IMR-90 (cell line): Measurements from ENCODE around the gene ARFIP1. TPM values are rescaled to one million over a fixed set of nuclear protein-coding genes. Genes with fewer than 3 reads are reported as not detected.

Experiments
- ATAC-seq: fragments of 200-7000 bp; cut with Tn5 transposase; 2 replicates; pipeline ENCODE4 v1.9.1; 2020; ENCODE audit warnings: low read depth, mild to moderate bottlenecking, moderate library complexity
- BruUV-seq: library from RNA; stranded (reverse); fragments of 400-500 nt; replicated peaks from 2 replicates; lab custom pipeline; 2021; lab: Mats Ljungman, UMichigan
- CTCF ChIA-PET: fragments of 300-600 bp; formaldehyde crosslinking; extraction: SDS; loops from one replicate; lab custom pipeline; 2021; ENCODE audit warnings: antibody characterized with exemption; lab: Yijun Ruan, JAX
- POLR2A ChIA-PET: fragments of 300-600 bp; sonication (Branson Sonifier 250); formaldehyde crosslinking; loops from one replicate; lab custom pipeline; 2022; ENCODE audit warnings: antibody characterized with exemption; ENCODE audit not compliant: unreplicated experiment; lab: Charles Lee
- DNase-seq: peaks from one replicate; pipeline ENCODE4 v3.0.0; 2013
- H2AFZ ChIP-seq: replicated peaks from 2 replicates; pipeline ENCODE3; 2013; ENCODE audit warnings: low read length, mild to moderate bottlenecking; ENCODE audit not compliant: poor library complexity
- H2AK5ac ChIP-seq: 2 replicates; pipeline ENCODE4 v1.6.1; 2013; ENCODE audit warnings: low read depth, low read length, inconsistent platforms
- H2AK9ac ChIP-seq: replicated peaks from 2 replicates; pipeline ENCODE3; 2013; ENCODE audit warnings: mild to moderate bottlenecking, low read depth, low read length, moderate library complexity; ENCODE audit not compliant: poor library complexity
- H2BK120ac ChIP-seq: 2 replicates; pipeline ENCODE4 v1.6.1; 2013; ENCODE audit warnings: low read depth, low read length, inconsistent platforms
- H2BK15ac ChIP-seq: 3 replicates; pipeline ENCODE4 v1.6.1; 2013; ENCODE audit warnings: low read depth, low read length, inconsistent platforms
- H2BK20ac ChIP-seq: 2 replicates; pipeline ENCODE4 v1.6.1; 2013; ENCODE audit warnings: low read depth, mild to moderate bottlenecking, inconsistent platforms, low read length, moderate library complexity
- H2BK5ac ChIP-seq: 2 replicates; pipeline ENCODE4 v1.6.1; 2013; ENCODE audit warnings: mild to moderate bottlenecking, low read depth, low read length, inconsistent platforms; ENCODE audit not compliant: poor library complexity, severe bottlenecking
- H3K14ac ChIP-seq: replicated peaks from 2 replicates; pipeline ENCODE4 v1.6.1; 2013; ENCODE audit warnings: low read depth, low read length, inconsistent platforms
- H3K18ac ChIP-seq: 2 replicates; pipeline ENCODE4 v1.6.1; 2013; ENCODE audit warnings: low read depth, low read length, control low read depth
- H3K23ac ChIP-seq: 2 replicates; pipeline ENCODE4 v1.6.1; 2013; ENCODE audit warnings: low read depth, low read length, inconsistent platforms
- H3K27ac ChIP-seq: 2 replicates; pipeline ENCODE4 v1.5.1; 2013; ENCODE audit warnings: mild to moderate bottlenecking, control low read depth, low read length; ENCODE audit not compliant: insufficient read depth
- H3K27me3 ChIP-seq: 2 replicates; pipeline ENCODE4 v1.6.1; 2013; ENCODE audit warnings: low read length; ENCODE audit not compliant: control insufficient read depth, insufficient read depth
- H3K36me3 ChIP-seq: 2 replicates; pipeline ENCODE4 v1.6.1; 2013; ENCODE audit warnings: low read length, mixed read lengths; ENCODE audit not compliant: control insufficient read depth, insufficient read depth
- H3K4ac ChIP-seq: 2 replicates; pipeline ENCODE4 v1.6.1; 2013; ENCODE audit warnings: low read depth, low read length, inconsistent platforms
- H3K4me1 ChIP-seq: 2 replicates; pipeline ENCODE4 v1.6.1; 2013; ENCODE audit warnings: low read length, mixed read lengths; ENCODE audit not compliant: control insufficient read depth, insufficient read depth
- H3K4me2 ChIP-seq: 2 replicates; pipeline ENCODE4 v1.6.1; 2013; ENCODE audit warnings: low read depth, mild to moderate bottlenecking, control low read depth, low read length, moderate library complexity
- H3K4me3 ChIP-seq: 2 replicates; pipeline ENCODE4 v1.5.1; 2013; ENCODE audit warnings: low read depth, mild to moderate bottlenecking, control low read depth, low read length, moderate library complexity; ENCODE audit not compliant: insufficient read depth
- H3K56ac ChIP-seq: 2 replicates; pipeline ENCODE4 v1.6.1; 2013; ENCODE audit warnings: low read length, inconsistent platforms; ENCODE audit not compliant: insufficient read depth; ENCODE audit errors: extremely low read depth
- H3K79me1 ChIP-seq, 2 experiments: 2 replicates each; pipeline ENCODE4 v1.6.1; 2013; ENCODE audit warnings: low read length in 2 of 2, inconsistent platforms in 1 of 2, low read depth in 1 of 2
- H3K9ac ChIP-seq: 2 replicates; pipeline ENCODE4 v1.6.1; 2013; ENCODE audit warnings: low read depth, low read length, control low read depth
- H3K9me1 ChIP-seq: 2 replicates; pipeline ENCODE4 v1.6.1; 2013; ENCODE audit warnings: low read length, inconsistent platforms; ENCODE audit not compliant: insufficient read depth
- H3K9me3 ChIP-seq: 2 replicates; pipeline ENCODE4 v1.6.1; 2013; ENCODE audit warnings: low read length; ENCODE audit not compliant: control insufficient read depth, insufficient read depth
- H4K20me1 ChIP-seq: 2 replicates; pipeline ENCODE4 v1.6.1; 2013; ENCODE audit warnings: low read length, inconsistent platforms; ENCODE audit not compliant: insufficient read depth
- H4K5ac ChIP-seq: 2 replicates; pipeline ENCODE4 v1.6.1; 2013; ENCODE audit warnings: mild to moderate bottlenecking, low read depth, low read length, control low read depth
- H4K8ac ChIP-seq, 2 experiments: 2 replicates each; pipeline ENCODE4 v1.6.1; 2013; ENCODE audit warnings: low read depth in 2 of 2, low read length in 2 of 2, control low read depth in 1 of 2, inconsistent platforms in 1 of 2
- H4K91ac ChIP-seq: 2 replicates; pipeline ENCODE4 v1.6.1; 2013; ENCODE audit warnings: low read depth, low read length, inconsistent platforms; ENCODE audit not compliant: insufficient read depth
- BHLHE40 ChIP-seq: fragments of 150-350 bp; IDR thresholded peaks from 2 replicates; pipeline ENCODE4 v1.6.1; 2016; ENCODE audit warnings: mild to moderate bottlenecking, low read depth, low read length
- CEBPB ChIP-seq: IDR thresholded peaks from 2 replicates; pipeline ENCODE4 v1.6.1; 2012; ENCODE audit warnings: low read depth, low read length, improper control_type of control experiment
- CHD1 ChIP-seq: IDR thresholded peaks from 2 replicates; pipeline ENCODE4 v1.6.1; 2012; ENCODE audit warnings: low read depth, low read length, improper control_type of control experiment
- CTCF ChIP-seq: conservative IDR thresholded peaks from 2 replicates; pipeline ENCODE4 v1.5.1; 2012; ENCODE audit warnings: mild to moderate bottlenecking, low read depth, low read length, improper control_type of control experiment
- ELK1 ChIP-seq: fragments of 150-350 bp; IDR thresholded peaks from 2 replicates; pipeline ENCODE4 v1.6.1; 2016; ENCODE audit warnings: low read depth, mild to moderate bottlenecking, low read length, moderate library complexity, borderline replicate concordance
- FOS ChIP-seq: fragments of 150-350 bp; IDR thresholded peaks from 2 replicates; pipeline ENCODE4 v1.6.1; 2016; ENCODE audit warnings: low read depth, low read length
- MAFK ChIP-seq: IDR thresholded peaks from 2 replicates; pipeline ENCODE4 v1.6.1; 2012; ENCODE audit warnings: low read depth, low read length, improper control_type of control experiment
- MAZ ChIP-seq: IDR thresholded peaks from 2 replicates; pipeline ENCODE4 v1.6.1; 2012; ENCODE audit warnings: low read depth, mild to moderate bottlenecking, low read length, improper control_type of control experiment, moderate library complexity, borderline replicate concordance
- MXI1 ChIP-seq: IDR thresholded peaks from 2 replicates; pipeline ENCODE4 v1.6.1; 2012; ENCODE audit warnings: low read depth, mild to moderate bottlenecking, low read length, moderate library complexity, borderline replicate concordance
- NFE2L2 ChIP-seq: fragments of 150-350 bp; IDR thresholded peaks from 2 replicates; pipeline ENCODE4 v1.6.1; 2016; ENCODE audit warnings: low read depth, mild to moderate bottlenecking, low read length
- POLR2A ChIP-seq: IDR thresholded peaks from 2 replicates; pipeline ENCODE4 v1.6.1; 2012; ENCODE audit warnings: mild to moderate bottlenecking, low read depth, low read length
- RAD21 ChIP-seq: IDR thresholded peaks from 2 replicates; pipeline ENCODE4 v1.6.1; 2012; ENCODE audit warnings: low read length, improper control_type of control experiment
- RCOR1 ChIP-seq: IDR thresholded peaks from 2 replicates; pipeline ENCODE4 v1.6.1; 2012; ENCODE audit warnings: mild to moderate bottlenecking, low read length, improper control_type of control experiment; ENCODE audit not compliant: insufficient replicate concordance
- RFX5 ChIP-seq: IDR thresholded peaks from 2 replicates; pipeline ENCODE4 v1.8.0; 2012; ENCODE audit warnings: low read depth, mild to moderate bottlenecking, low read length, moderate library complexity
- SMC3 ChIP-seq: fragments of 150-350 bp; IDR thresholded peaks from 2 replicates; pipeline ENCODE4 v1.6.1; 2016; ENCODE audit warnings: low read depth, mild to moderate bottlenecking, antibody characterized with exemption, low read length, moderate library complexity
- USF2 ChIP-seq: fragments of 150-350 bp; IDR thresholded peaks from 2 replicates; pipeline ENCODE4 v1.6.1; 2017; ENCODE audit warnings: mild to moderate bottlenecking, antibody characterized with exemption, low read length, low read depth
- WGBS, 2 experiments: methylation state at CpG; one replicate each; pipeline versions ENCODE4 v1.1.5 to v1.1.7; 2013; ENCODE audit warnings: missing lambda C conversion rate in 2 of 2; ENCODE audit not compliant: insufficient read length in 1 of 2; ENCODE audit errors: extremely low coverage in 2 of 2; 5-methylcytosine and 5-hydroxymethylcytosine counted together
- dilution Hi-C: fragments of 300-500 bp; cut with HindIII; formaldehyde crosslinking; loops from one replicate; pipeline ENCODE4 v1.14.3; 2018; ENCODE audit warnings: low sequenced_read_pairs; ENCODE audit not compliant: unreplicated experiment
- in situ Hi-C: fragments of 300-500 bp; cut with MboI; formaldehyde crosslinking; loops from 3 replicates; pipeline ENCODE4 v1.14.3; 2019; ENCODE audit warnings: low sequenced_read_pairs, inconsistent platforms, mixed read lengths
- intact Hi-C: fragments of 100-400 bp; cut with micrococcal nuclease; formaldehyde crosslinking; loops from 2 replicates; pipeline ENCODE4 v1.10.0; 2022
- polyA plus RNA-seq, 3 experiments: library from polyadenylated mRNA; depleted of rRNA; stranded (reverse); fragments of >200 nt; gene quantifications; 2 replicates each; pipeline ENCODE4 v1.2.3, GENCODE V29; 2012; ENCODE audit warnings: low replicate concordance in 1 of 3
- total RNA-seq: library from RNA; depleted of rRNA; stranded (reverse); fragments of >200 nt; gene quantifications from 2 replicates; pipeline ENCODE4 v1.2.3, GENCODE V29; 2012

ARFIP1 gene
- total and polyA plus RNA-seq, 2 of the 4 experiments (the other 2 are of a cell fraction), result 12.7 to 30.5 TPM

GRCh38 chr4:152848508-152848907 lies 68.8 kb downstream of the ARFIP1 start:
- Histone ChIP-seq H3K9me1 (no peaks in the 10 kb centered on the region; the same call in 1 of the 2 replicates), H3K4me2 (no peak overlapping the region), H4K5ac (no peak overlapping the region), H3K27me3 (no peaks in the 10 kb centered on the region), H3K23ac (no peak overlapping the region), H3K9me3 (peaks cover 6% of the 10 kb centered on the region; the same call in 1 of the 2 replicates), H3K27ac (no peak overlapping the region), H2BK120ac (no peak overlapping the region), H2BK15ac (no peak overlapping the region), H2BK5ac (no peak overlapping the region), H3K36me3 (no peaks in the 10 kb centered on the region), H3K4ac (no peak overlapping the region), H2AK5ac (no peak overlapping the region), H2AK9ac (no peak overlapping the region), H4K20me1 (0 out of 2 replicates have a peak, but pooled peaks cover under 1% of the 10 kb centered on the region), H4K8ac (no peak overlapping the region), H3K79me1 (peaks cover 9 to 12% of the 10 kb centered on the region in 2 experiments; a peak in 3 of 4 replicates), H3K4me1 (peaks cover 2% of the 10 kb centered on the region), H3K9ac (no peak overlapping the region), H2BK20ac (no peak overlapping the region), H3K18ac (no peak overlapping the region), H3K56ac (no peak overlapping the region), H3K4me3 (no peak overlapping the region), H4K91ac (no peak overlapping the region), H2AFZ (no peak overlapping the region), H3K14ac (no peak overlapping the region)
- CTCF ChIA-PET, result interaction anchor here (1.0 to 1.3 kb wide), 3 partner anchors 235 to 279 kb away, joined by 3 to 5 read pairs (median 4); no protein-coding TSS in a partner anchor
- in situ Hi-C loops (loop anchor here (5.0 to 25.0 kb wide), 3 partner anchors 234 to 739 kb away; no protein-coding TSS in a partner anchor), intact Hi-C loops (loop anchor here (10.0 kb wide), 1 partner anchor 476 kb away; no protein-coding TSS in a partner anchor), dilution Hi-C loops (no loop called here)
- no CpG with 5 or more reads among the region's 3 CpGs for WGBS, 2 experiments
- BruUV-seq, result no TSS peak
- no peak for TF ChIP-seq MAFK
- no peak for TF ChIP-seq NFE2L2
- no peak for TF ChIP-seq MXI1
- TF ChIP-seq SMC3, result no peak
- TF ChIP-seq CHD1, result no peak
- TF ChIP-seq CTCF, result no peak
- TF ChIP-seq RFX5, result no peak
- no peak for TF ChIP-seq RAD21
- TF ChIP-seq USF2, result no peak
- TF ChIP-seq RCOR1, result no peak
- TF ChIP-seq BHLHE40, result no peak
- TF ChIP-seq POLR2A, result no peak
- no peak for TF ChIP-seq FOS
- TF ChIP-seq MAZ, result no peak
- TF ChIP-seq CEBPB, result no peak
- no peak for TF ChIP-seq ELK1
- no peak for DNase-seq
- ATAC-seq, result no peak
- POLR2A ChIA-PET, result no interaction called here
